MM.1S (cell line): ENCODE data around the gene GAPDH.

ENCODE experiments used
- DNase-seq: peaks from one replicate; pipeline ENCODE4 v3.0.0-alpha.2; 2015
- H2AFZ ChIP-seq: fragments of 300-600 bp; sonication (generic); 2 replicates; pipeline ENCODE4 v1.6.0; 2016; ENCODE audit warnings: antibody characterized with exemption, low read length
- H3F3A ChIP-seq: fragments of 300-600 bp; sonication (generic); 2 replicates; pipeline ENCODE4 v1.6.1; 2016; ENCODE audit warnings: mild to moderate bottlenecking, antibody characterized with exemption, low read length, moderate library complexity, mixed read lengths; ENCODE audit not compliant: insufficient read depth
- H3K27ac ChIP-seq: fragments of 300-600 bp; sonication (generic); 2 replicates; pipeline ENCODE4 v1.5.1; 2016; ENCODE audit warnings: mild to moderate bottlenecking, low read length
- H3K27me3 ChIP-seq: fragments of 300-600 bp; sonication (generic); replicated peaks from 2 replicates; pipeline ENCODE4 v1.6.0; 2016; ENCODE audit warnings: low read length; ENCODE audit not compliant: insufficient read depth
- H3K36me3 ChIP-seq: fragments of 300-600 bp; sonication (generic); replicated peaks from 2 replicates; pipeline ENCODE4 v1.6.1; 2016; ENCODE audit warnings: mild to moderate bottlenecking, low read length, mixed read lengths; ENCODE audit not compliant: insufficient read depth
- H3K4me1 ChIP-seq: fragments of 300-600 bp; sonication (generic); 2 replicates; pipeline ENCODE4 v1.6.1; 2016; ENCODE audit warnings: low read length, mixed read lengths
- H3K4me2 ChIP-seq: fragments of 300-600 bp; sonication (generic); 2 replicates; pipeline ENCODE4 v1.6.0; 2016; ENCODE audit warnings: low read depth, low read length
- H3K4me3 ChIP-seq: fragments of 300-600 bp; sonication (generic); 2 replicates; pipeline ENCODE4 v1.5.1; 2016; ENCODE audit warnings: low read length, mixed read lengths
- H3K79me2 ChIP-seq: fragments of 300-600 bp; sonication (generic); 2 replicates; pipeline ENCODE4 v1.6.1; 2016; ENCODE audit warnings: mixed run types, low read length, mixed read lengths
- H3K9ac ChIP-seq: fragments of 300-600 bp; sonication (generic); 2 replicates; pipeline ENCODE4 v1.6.1; 2016; ENCODE audit warnings: low read length, mixed read lengths
- H3K9me2 ChIP-seq: fragments of 300-600 bp; sonication (generic); replicated peaks from 2 replicates; pipeline ENCODE4 v1.6.1; 2016; ENCODE audit warnings: mild to moderate bottlenecking, low read length, mixed read lengths; ENCODE audit not compliant: insufficient read depth
- H3K9me3 ChIP-seq: fragments of 300-600 bp; sonication (generic); replicated peaks from 2 replicates; pipeline ENCODE4 v1.6.1; 2016; ENCODE audit warnings: mild to moderate bottlenecking, low read length, mixed read lengths; ENCODE audit not compliant: insufficient read depth
- H4K20me1 ChIP-seq: fragments of 300-600 bp; sonication (generic); 2 replicates; pipeline ENCODE4 v1.6.1; 2016; ENCODE audit warnings: mild to moderate bottlenecking, low read length, moderate library complexity, mixed read lengths; ENCODE audit not compliant: insufficient read depth
- CTCF ChIP-seq: fragments of 300-600 bp; sonication (generic); IDR thresholded peaks from 2 replicates; pipeline ENCODE4 v1.5.1; 2016; ENCODE audit warnings: antibody characterized with exemption, low read length, mixed read lengths
- EZH2 ChIP-seq: fragments of 300-600 bp; sonication (generic); optimal IDR thresholded peaks from 2 replicates; pipeline ENCODE3; 2017; ENCODE audit warnings: low read depth, mild to moderate bottlenecking, antibody characterized with exemption, low read length, mixed read lengths
- EZH2phosphoT487 ChIP-seq: fragments of 300-600 bp; sonication (generic); IDR thresholded peaks from 2 replicates; pipeline ENCODE4 v1.6.1; 2018; ENCODE audit warnings: antibody characterized with exemption, low read length

Gene GAPDH

GRCh38 chr12:6492838-6493496, 41.4 kb upstream of the GAPDH start, which contains the start of gene MRPL51:
MRPL51 (minus strand) TSS chr12:6493262; CDS start chr12:6493136, 126 bp downstream.
- Histone ChIP-seq H2AFZ (peak within 1 kb of the TSS; percentile 83), H4K20me1 (no peaks in the 10 kb centered on the region), H3F3A (peaks cover 10% of the 10 kb centered on the region), H3K4me1 (peaks cover 16% of the 10 kb centered on the region), H3K27ac (peak within 1 kb of the TSS; percentile 95), H3K4me2 (peak within 1 kb of the TSS; percentile 86), H3K9me2 (no peaks in the 10 kb centered on the region), H3K79me2 (peaks cover 53% of the 10 kb centered on the region), H3K27me3 (no peaks in the 10 kb centered on the region), H3K9me3 (no peaks in the 10 kb centered on the region), H3K9ac (peak within 1 kb of the TSS; percentile 86), H3K36me3 (no peaks in the 10 kb centered on the region; the same call in 1 of the 2 replicates), H3K4me3 (peak within 1 kb of the TSS; percentile 85)
- no peak for TF ChIP-seq EZH2
- TF ChIP-seq EZH2phosphoT487: no peak
- TF ChIP-seq CTCF: no peak
- DNase-seq: peak; percentile 97

DNA sequence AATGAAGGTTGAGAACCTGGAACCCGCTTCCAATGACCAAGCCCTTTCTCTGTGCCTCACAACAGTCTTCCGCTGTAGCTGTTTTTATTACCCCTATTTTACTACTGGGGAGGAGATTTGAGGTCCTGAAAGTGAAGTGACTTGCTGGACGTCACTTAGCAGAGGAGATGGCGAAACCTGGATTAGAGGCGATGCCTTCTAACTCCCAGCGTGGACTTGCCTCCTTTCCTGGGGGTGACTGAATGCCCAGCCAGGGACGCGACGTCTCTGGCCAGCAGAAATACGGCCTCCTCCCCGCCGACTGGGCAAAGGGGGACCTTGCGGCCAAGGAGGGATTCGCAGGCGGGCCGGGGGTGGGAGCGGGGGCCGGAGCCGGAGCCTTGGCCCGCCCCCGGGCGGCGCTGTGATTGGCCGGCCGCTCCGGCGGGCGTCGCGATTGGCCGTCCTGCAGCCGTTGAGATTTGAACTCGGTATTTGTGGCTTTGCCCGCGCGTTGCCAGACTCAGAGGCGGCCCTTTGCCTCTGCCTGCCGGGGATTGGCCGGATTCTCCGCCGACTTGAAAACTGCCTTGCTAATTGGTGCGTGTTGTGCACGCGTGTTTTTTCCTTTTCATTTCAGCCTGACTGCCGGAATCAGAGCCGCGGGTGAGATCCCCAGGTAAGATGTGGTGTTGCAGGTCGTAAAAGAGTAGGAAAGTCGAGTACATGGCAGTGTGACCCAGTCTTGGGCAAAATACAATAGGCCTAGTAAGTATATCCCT, 40.6 kb upstream of the GAPDH start, which contains the start of gene NCAPD2:
TSS of gene NCAPD2 (plus strand) at position 606 of the 761 bp plus-strand sequence. CDS start 997 bp downstream, outside the sequence.
- Histone ChIP-seq H3K4me2 (peak within 1 kb of the TSS; percentile 86), H3F3A (peaks cover 10% of the 10 kb centered on the region), H3K9me2 (no peaks in the 10 kb centered on the region), H3K27me3 (no peaks in the 10 kb centered on the region), H4K20me1 (no peaks in the 10 kb centered on the region), H3K9ac (peak within 1 kb of the TSS; percentile 86), H3K27ac (peak within 1 kb of the TSS; percentile 95), H3K79me2 (peaks cover 59% of the 10 kb centered on the region), H3K36me3 (no peaks in the 10 kb centered on the region; the same call in 1 of the 2 replicates), H3K4me1 (peaks cover 16% of the 10 kb centered on the region), H3K9me3 (no peaks in the 10 kb centered on the region), H3K4me3 (peak within 1 kb of the TSS; percentile 85), H2AFZ (peak within 1 kb of the TSS; percentile 83)
- TF ChIP-seq CTCF (peak; percentile 12; the same call in 1 of the 2 replicates), EZH2 (no peak), EZH2phosphoT487 (no peak)
- peak; percentile 97 for DNase-seq

GRCh38 chr12:6494258-6494743, 40.0 kb upstream of the GAPDH start:
- Histone ChIP-seq H3K9me2 (no peaks in the 10 kb centered on the region), H3K27me3 (no peaks in the 10 kb centered on the region), H3K9ac (peak overlapping the region; percentile 86), H3K36me3 (no peaks in the 10 kb centered on the region; the same call in 1 of the 2 replicates), H3K79me2 (peaks cover 65% of the 10 kb centered on the region), H3K27ac (peak overlapping the region; percentile 95), H2AFZ (peak overlapping the region; percentile 65), H3K4me1 (peaks cover 16% of the 10 kb centered on the region), H4K20me1 (no peaks in the 10 kb centered on the region), H3K4me3 (peak overlapping the region; percentile 85), H3K4me2 (peak overlapping the region; percentile 86), H3F3A (peaks cover 10% of the 10 kb centered on the region), H3K9me3 (no peaks in the 10 kb centered on the region)
- DNase-seq: no peak
- peak; percentile 30 for TF ChIP-seq CTCF
- no peak for TF ChIP-seq EZH2
- no peak for TF ChIP-seq EZH2phosphoT487
